HG02870 (cell line): ENCODE results near the gene WASF1.
A peak's percentile ranks its signal among the peaks of the same experiment; 100 is the strongest.

Source experiments
- ATAC-seq: cut with Tn5 transposase; IDR thresholded peaks from one replicate; pipeline ENCODE4 v1.9.1; 2021; ENCODE audit warnings: mild to moderate bottlenecking, moderate library complexity; ENCODE audit not compliant: unreplicated experiment

WASF1 gene

GRCh38 chr6:110179406-110180227 lies at the start of gene WASF1:
Gene WASF1 (minus strand): TSS chr6:110179670. CDS start chr6:110127601, 52,069 bp downstream.
- peak; percentile 75 for ATAC-seq

DNA sequence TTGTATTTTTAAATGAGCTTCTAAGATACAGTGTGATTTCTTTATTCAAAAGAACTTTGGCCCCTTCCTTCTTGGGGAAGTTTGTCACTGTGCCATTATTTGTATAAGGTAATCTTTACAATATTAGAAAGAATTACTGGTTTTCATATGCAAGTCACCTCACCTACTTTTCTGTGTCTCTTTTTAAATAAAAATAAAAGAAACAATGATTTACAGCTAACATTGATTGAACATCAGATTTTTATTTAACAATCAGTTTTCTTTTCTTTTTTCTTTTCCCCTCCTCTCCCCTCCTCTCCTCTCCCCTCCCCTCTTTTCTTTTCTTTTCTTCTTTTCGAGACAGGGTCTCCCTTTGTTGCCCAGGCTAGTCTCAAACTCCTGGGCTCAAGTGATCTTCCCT lies 46.8 kb upstream of the WASF1 start:
- ATAC-seq: no peak

DNA sequence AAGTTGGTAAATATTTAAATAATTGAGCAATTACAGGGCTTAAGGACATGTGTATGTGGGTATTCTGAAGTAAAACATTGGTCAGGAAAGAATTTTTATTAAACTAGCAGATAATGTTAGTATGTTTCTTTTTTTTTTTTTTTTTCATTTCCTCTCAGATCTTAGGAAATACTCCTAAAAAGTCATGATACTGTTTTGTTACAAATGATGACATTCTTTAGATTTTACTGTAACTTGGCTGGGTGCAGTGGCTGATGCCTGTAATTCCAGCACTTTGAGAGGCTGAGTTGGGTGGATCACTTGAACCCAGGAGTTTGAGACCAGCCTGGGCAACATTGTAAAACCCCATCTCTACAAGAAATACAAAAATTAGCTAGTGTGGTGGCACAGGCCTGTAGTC lies 42.3 kb upstream of the WASF1 start:
- ATAC-seq: no peak

GRCh38 chr6:110217266-110217665 lies 37.8 kb upstream of the WASF1 start:
- ATAC-seq: no peak

- ATAC-seq: no peak
These were observed 36.7 kb upstream of the WASF1 start for GRCh38 chr6:110216140-110216539.

GRCh38 chr6:110214338-110214737 lies 34.9 kb upstream of the WASF1 start:
- no peak for ATAC-seq

GRCh38 chr6:110211753-110212152 lies 32.3 kb upstream of the WASF1 start:
- no peak for ATAC-seq

DNA sequence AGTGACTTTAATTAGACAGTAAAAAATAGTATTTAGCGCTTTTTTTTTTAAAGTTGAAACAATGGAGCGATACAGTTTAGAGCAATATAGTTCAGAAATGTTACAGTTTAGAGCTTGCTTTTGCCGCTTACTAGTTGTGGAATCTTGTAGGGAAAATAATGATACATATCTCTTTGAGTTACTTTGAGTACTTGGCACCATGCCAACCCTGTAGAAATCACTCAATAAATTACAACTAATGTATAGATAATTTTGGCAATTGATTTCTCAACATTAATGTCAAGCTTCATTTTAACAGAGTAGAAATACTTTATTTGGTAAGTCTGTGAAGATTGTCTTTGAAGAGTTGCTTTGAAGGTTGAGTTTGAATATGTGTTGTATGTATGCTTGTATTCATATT lies 28.2 kb upstream of the WASF1 start:
- no peak for ATAC-seq

GRCh38 chr6:110201151-110201884 lies 21.8 kb upstream of the WASF1 start:
- no peak for ATAC-seq

GRCh38 chr6:110198561-110198960 lies 19.1 kb upstream of the WASF1 start:
- ATAC-seq: no peak

GRCh38 chr6:110196874-110197273 lies 17.4 kb upstream of the WASF1 start:
- no peak for ATAC-seq

- no peak for ATAC-seq
These were observed 16.2 kb upstream of the WASF1 start for GRCh38 chr6:110195639-110196038.

- no peak for ATAC-seq
These were observed 12.0 kb upstream of the WASF1 start for GRCh38 chr6:110191477-110191876.

- ATAC-seq: no peak
These were observed 11.3 kb upstream of the WASF1 start for GRCh38 chr6:110190726-110191125.

- ATAC-seq: no peak
These were observed 9.3 kb upstream of the WASF1 start for GRCh38 chr6:110188791-110189190.

- peak; percentile 60 for ATAC-seq
These were observed 6.4 kb upstream of the WASF1 start for GRCh38 chr6:110185879-110186278.

DNA sequence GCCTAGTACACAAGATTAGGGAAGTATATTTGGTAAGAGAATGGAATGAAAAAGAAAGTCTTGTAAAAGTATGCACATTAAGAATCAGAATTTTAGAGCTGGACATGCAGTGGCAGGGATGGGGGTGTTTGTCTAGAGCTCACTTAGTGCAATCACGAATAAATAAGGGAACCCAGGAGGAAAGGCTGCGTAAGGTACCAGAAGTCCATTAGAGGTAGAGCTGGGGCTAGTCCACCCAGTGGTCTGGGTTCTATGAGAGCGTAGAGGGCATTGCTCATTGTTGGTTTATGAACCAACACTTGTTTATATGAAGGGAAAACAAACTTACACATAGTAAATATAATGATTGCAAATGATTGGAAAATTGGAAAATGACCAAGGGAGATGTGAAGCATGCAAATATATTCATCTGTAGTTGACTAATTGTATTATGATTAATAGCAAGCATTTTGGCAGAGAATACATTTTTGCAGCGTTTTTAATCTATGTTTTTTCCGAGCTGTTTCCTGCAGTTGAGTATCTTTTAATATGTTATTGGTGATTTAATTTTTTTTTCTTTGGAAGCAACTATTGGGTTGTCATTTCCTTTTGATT lies 3.9 kb upstream of the WASF1 start:
- no peak for ATAC-seq

- no peak for ATAC-seq
These were observed 1.9 kb upstream of the WASF1 start for GRCh38 chr6:110181131-110182030.

- peak; percentile 45 for ATAC-seq
These were observed 948 bp upstream of the WASF1 start, which contains the start of gene CDC40 for GRCh38 chr6:110180228-110181008. Gene CDC40 (plus strand): TSS chr6:110180427. CDS start chr6:110180445, 18 bp downstream.
